Endothelial cell of umbilical vein (primary cell): ENCODE results near the gene DENND5B. TPM values are rescaled to one million over a fixed set of nuclear protein-coding genes. Genes with fewer than 3 reads are reported as not detected.
A peak's percentile ranks its signal among the peaks of the same experiment; 100 is the strongest.

ENCODE experiments used
- BruUV-seq: library from RNA; stranded (reverse); fragments of 400-500 nt; replicated peaks from 2 replicates; lab custom pipeline; 2021; lab: Mats Ljungman, UMichigan
- CTCF ChIA-PET: fragments of 300-600, 350-600 bp; sonication (Branson Sonifier 250); formaldehyde crosslinking; loops from one replicate; lab custom pipeline; 2021; ENCODE audit warnings: antibody characterized with exemption, inconsistent platforms; lab: Charles Lee
- POLR2A ChIA-PET: fragments of 300-600, 350-600 bp; sonication (Branson Sonifier 250); formaldehyde crosslinking; loops from one replicate; lab custom pipeline; 2021; ENCODE audit warnings: antibody characterized with exemption, inconsistent platforms; lab: Charles Lee
- DNase-seq: peaks from one replicate; pipeline ENCODE4 v3.0.0-alpha.2; 2011; ENCODE audit warnings: low read depth, low spot score
- FAIRE-seq: peaks from 2 replicates; lab custom pipeline; 2011; peaks lifted over from hg19 to GRCh38; lab: Jason Lieb, UNC
- H2AFZ ChIP-seq: 2 replicates; pipeline ENCODE4 v1.6.0; 2012; ENCODE audit warnings: low read depth, low read length, control low read depth, inconsistent platforms
- H3K27ac ChIP-seq: 2 replicates; pipeline ENCODE4 v1.5.1; 2011; ENCODE audit warnings: low read depth, mild to moderate bottlenecking, control low read depth, low read length, moderate library complexity; ENCODE audit not compliant: insufficient read depth
- H3K27me3 ChIP-seq, 2 experiments: 2 replicates each; pipeline versions ENCODE4 v1.6.0 to v1.6.1; 2011; ENCODE audit warnings: low read length in 2 of 2, mixed read lengths in 1 of 2; ENCODE audit not compliant: control insufficient read depth in 2 of 2, insufficient read depth in 2 of 2
- H3K36me3 ChIP-seq, 2 experiments: 2 replicates in 1 of 2; 3 replicates in 1 of 2; pipeline ENCODE4 v1.5.1; 2011; ENCODE audit warnings: low read length in 2 of 2, mild to moderate bottlenecking in 1 of 2, moderate library complexity in 1 of 2; ENCODE audit not compliant: control insufficient read depth in 2 of 2, insufficient read depth in 2 of 2; ENCODE audit errors: extremely low read depth in 1 of 2
- H3K4me1 ChIP-seq: 3 replicates; pipeline ENCODE4 v1.5.1; 2011; ENCODE audit warnings: mild to moderate bottlenecking, low read length; ENCODE audit not compliant: control insufficient read depth, insufficient read depth; ENCODE audit errors: extremely low read depth
- H3K4me2 ChIP-seq: 2 replicates; pipeline ENCODE4 v1.6.1; 2011; ENCODE audit warnings: low read length, control low read depth, mixed read lengths; ENCODE audit not compliant: insufficient read depth
- H3K4me3 ChIP-seq, 3 experiments: fragments of 200-600 bp in 1 of 3; sonication (generic), shearing (Covaris generic) in 1 of 3; replicated peaks in 1 of 3; 2 replicates each; pipeline ENCODE4 v1.5.1; 2011 to 2016; ENCODE audit warnings: control low read depth in 3 of 3, low read length in 3 of 3, mild to moderate bottlenecking in 2 of 3, inconsistent platforms in 1 of 3, low read depth in 1 of 3, moderate library complexity in 1 of 3; ENCODE audit not compliant: insufficient read depth in 1 of 3
- H3K79me2 ChIP-seq: 2 replicates; pipeline ENCODE4 v1.6.0; 2012; ENCODE audit warnings: low read length, inconsistent platforms; ENCODE audit not compliant: control insufficient read depth, insufficient read depth
- H3K9ac ChIP-seq: replicated peaks from 2 replicates; pipeline ENCODE3; 2011; ENCODE audit warnings: low read length, control low read depth; ENCODE audit not compliant: insufficient read depth; ENCODE audit errors: extremely low read depth
- H3K9me1 ChIP-seq: replicated peaks from 3 replicates; pipeline ENCODE4 v1.6.0; 2011; ENCODE audit warnings: mild to moderate bottlenecking, low read length; ENCODE audit not compliant: control insufficient read depth, insufficient read depth; ENCODE audit errors: extremely low read depth
- H3K9me3 ChIP-seq: replicated peaks from 2 replicates; pipeline ENCODE4 v1.5.1; 2012; ENCODE audit warnings: low read length, inconsistent platforms; ENCODE audit not compliant: control insufficient read depth, insufficient read depth
- H4K20me1 ChIP-seq: replicated peaks from 2 replicates; pipeline ENCODE3; 2011; ENCODE audit warnings: mild to moderate bottlenecking, low read length; ENCODE audit not compliant: control insufficient read depth, insufficient read depth; ENCODE audit errors: extremely low read depth
- EZH2 ChIP-seq: IDR thresholded peaks from 2 replicates; pipeline ENCODE4 v1.6.1; 2012; ENCODE audit warnings: borderline replicate concordance, low read depth, mild to moderate bottlenecking, moderate library complexity, low read length, inconsistent platforms; ENCODE audit not compliant: severe bottlenecking
- FOS ChIP-seq: IDR thresholded peaks from 2 replicates; pipeline ENCODE4 v1.6.1; 2011; ENCODE audit warnings: mild to moderate bottlenecking, low read length, moderate library complexity, borderline replicate concordance; ENCODE audit not compliant: insufficient read depth
- GATA2 ChIP-seq: IDR thresholded peaks from 2 replicates; pipeline ENCODE4 v1.7.0; 2011; ENCODE audit warnings: low read depth, mild to moderate bottlenecking, moderate library complexity, mixed read lengths, low read length; ENCODE audit not compliant: insufficient read length, insufficient read depth
- JUN ChIP-seq: IDR thresholded peaks from 2 replicates; pipeline ENCODE4 v1.6.1; 2011; ENCODE audit warnings: borderline replicate concordance, low read depth; ENCODE audit not compliant: insufficient read length, insufficient read depth
- MYC ChIP-seq: IDR thresholded peaks from one replicate; pipeline ENCODE4 v1.6.1; 2011; ENCODE audit warnings: mild to moderate bottlenecking, low read depth, low read length
- POLR2A ChIP-seq: IDR thresholded peaks from 2 replicates; pipeline ENCODE4 v1.6.1; 2012; ENCODE audit warnings: low read depth, mild to moderate bottlenecking, control low read depth, low read length
- POLR2AphosphoS5 ChIP-seq: IDR thresholded peaks from 2 replicates; pipeline ENCODE4 v1.6.1; 2012; ENCODE audit warnings: low read depth, mild to moderate bottlenecking, control low read depth, low read length, moderate library complexity; ENCODE audit not compliant: insufficient read depth
- dilution Hi-C: fragments of 300-500 bp; cut with MboI; formaldehyde crosslinking; loops from one replicate; pipeline ENCODE4 v1.15.0; 2019; ENCODE audit warnings: low sequenced_read_pairs; ENCODE audit not compliant: extremely low pct_ligation_motif_present
- intact Hi-C: fragments of 100-400 bp; cut with micrococcal nuclease; formaldehyde crosslinking; loops from one replicate; pipeline ENCODE4 v1.10.0; 2022
- polyA plus RNA-seq, 4 experiments: library from polyadenylated mRNA; depleted of rRNA in 3 of 4; stranded (reverse) in 3 of 4; unstranded in 1 of 4; fragments of >200 nt; gene quantifications; 2 replicates each; pipeline versions ENCODE4 v1.2.1 to v1.2.3, GENCODE V29; 2011 to 2012; ENCODE audit warnings: missing spikeins in 1 of 4
- total RNA-seq: library from RNA; stranded (reverse); gene quantifications from 2 replicates; pipeline ENCODE4 v1.2.3, GENCODE V29; 2021
- TF ChIP-seq, protein P1 (sequence below), 2 donors: IDR thresholded peaks; 1 replicate in 1 of 2; 2 replicates in 1 of 2; pipeline ENCODE4 v1.5.1; 2011; ENCODE audit warnings: low read length in 2 of 2, mild to moderate bottlenecking in 2 of 2, moderate library complexity in 2 of 2, control low read depth in 1 of 2, inconsistent platforms in 1 of 2, low read depth in 1 of 2; ENCODE audit not compliant: insufficient read depth in 1 of 2; ENCODE audit errors: extremely low read depth in 1 of 2
- TF ChIP-seq, protein P2 (sequence below): IDR thresholded peaks from 2 replicates; pipeline ENCODE4 v1.6.1; 2011; ENCODE audit not compliant: insufficient read depth, insufficient read length

The DENND5B gene
- total and polyA plus RNA-seq, 2 donors (not counting 3 experiments of a cell fraction or from before 2014, with no cell fraction given): 10.3 to 18.3 TPM

DNA sequence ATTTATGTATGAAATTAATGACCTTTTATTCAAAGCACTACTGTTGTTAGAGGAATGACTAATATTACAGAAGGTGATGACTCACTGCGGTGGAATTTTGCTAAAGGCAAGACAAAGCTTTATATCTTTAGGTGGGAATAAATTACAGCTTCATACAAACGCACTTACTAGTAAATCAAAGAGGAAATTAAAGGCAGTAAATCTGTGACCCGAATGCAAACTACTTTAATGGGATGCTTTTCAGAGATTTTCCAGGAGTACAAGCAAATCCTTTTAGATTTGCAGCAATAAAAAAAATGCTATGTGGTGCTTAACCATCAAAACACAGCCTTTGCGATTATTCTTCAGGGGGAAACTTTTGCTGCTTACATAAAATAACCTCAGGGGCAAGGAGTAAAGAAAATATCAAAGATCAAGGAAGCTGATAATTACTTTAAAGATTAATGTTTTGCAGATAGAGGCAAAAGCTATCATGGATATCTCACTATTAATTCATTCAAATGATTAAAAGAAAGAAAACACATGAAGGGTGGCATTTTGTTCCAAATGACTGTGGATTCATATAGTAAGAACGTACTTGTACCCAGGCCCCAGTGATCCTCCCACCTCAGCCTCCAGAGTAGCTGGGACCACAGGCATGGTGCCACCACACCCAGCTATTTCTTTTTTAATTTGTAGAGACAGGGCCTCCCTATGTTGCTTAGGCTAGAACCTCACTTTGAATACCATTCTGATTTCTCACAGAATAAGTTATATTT is 98.9 kb downstream of the DENND5B start:
- FAIRE-seq (peak; percentile 74), DNase-seq (peak; percentile 94)
- intact Hi-C loops: loop anchor here (1.0 to 2.0 kb wide), 4 partner anchors 15 to 145 kb away; no protein-coding TSS in a partner anchor
- ChIA-PET CTCF (interaction anchor here (0.6 to 2.6 kb wide), 13 partner anchors 9 to 144 kb away, joined by 3 to 13 read pairs (median 5); no protein-coding TSS in a partner anchor), POLR2A (interaction anchor here (0.5 to 1.0 kb wide), 3 partner anchors 27 to 137 kb away, joined by 3 to 8 read pairs (median 4); partner anchors contain the start of gene DENND5B)
- H3K9ac ChIP-seq: peak overlapping the region; percentile 79
- TF ChIP-seq POLR2A (no peak), FOS (peak; percentile 94), JUN (peak; percentile 98), MYC (no peak), GATA2 (peak; percentile 30), EZH2 (no peak), POLR2AphosphoS5 (no peak)
- TF ChIP-seq, protein P1, sequence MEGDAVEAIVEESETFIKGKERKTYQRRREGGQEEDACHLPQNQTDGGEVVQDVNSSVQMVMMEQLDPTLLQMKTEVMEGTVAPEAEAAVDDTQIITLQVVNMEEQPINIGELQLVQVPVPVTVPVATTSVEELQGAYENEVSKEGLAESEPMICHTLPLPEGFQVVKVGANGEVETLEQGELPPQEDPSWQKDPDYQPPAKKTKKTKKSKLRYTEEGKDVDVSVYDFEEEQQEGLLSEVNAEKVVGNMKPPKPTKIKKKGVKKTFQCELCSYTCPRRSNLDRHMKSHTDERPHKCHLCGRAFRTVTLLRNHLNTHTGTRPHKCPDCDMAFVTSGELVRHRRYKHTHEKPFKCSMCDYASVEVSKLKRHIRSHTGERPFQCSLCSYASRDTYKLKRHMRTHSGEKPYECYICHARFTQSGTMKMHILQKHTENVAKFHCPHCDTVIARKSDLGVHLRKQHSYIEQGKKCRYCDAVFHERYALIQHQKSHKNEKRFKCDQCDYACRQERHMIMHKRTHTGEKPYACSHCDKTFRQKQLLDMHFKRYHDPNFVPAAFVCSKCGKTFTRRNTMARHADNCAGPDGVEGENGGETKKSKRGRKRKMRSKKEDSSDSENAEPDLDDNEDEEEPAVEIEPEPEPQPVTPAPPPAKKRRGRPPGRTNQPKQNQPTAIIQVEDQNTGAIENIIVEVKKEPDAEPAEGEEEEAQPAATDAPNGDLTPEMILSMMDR (IDR thresholded peaks at IDR 0.05; ENCODE audit: extremely low read depth in 1 of 2, insufficient read depth in 1 of 2, low read depth in 1 of 2, low read length in 2 of 2): no peak
- TF ChIP-seq, protein P2, sequence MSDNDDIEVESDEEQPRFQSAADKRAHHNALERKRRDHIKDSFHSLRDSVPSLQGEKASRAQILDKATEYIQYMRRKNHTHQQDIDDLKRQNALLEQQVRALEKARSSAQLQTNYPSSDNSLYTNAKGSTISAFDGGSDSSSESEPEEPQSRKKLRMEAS: no peak
- no peak overlapping the region for H2AFZ ChIP-seq
- no peaks in the 10 kb centered on the region for H3K79me2 ChIP-seq
- no peaks in the 10 kb centered on the region for H4K20me1 ChIP-seq
- no peaks in the 10 kb centered on the region for H3K9me1 ChIP-seq
- H3K27me3 ChIP-seq: no peaks in the 10 kb centered on the region
- peak overlapping the region; percentile 90 for H3K4me2 ChIP-seq
- dilution Hi-C loops: no loop called here
- peaks cover 26% of the 10 kb centered on the region for H3K4me1 ChIP-seq
- BruUV-seq: no TSS peak
- H3K9me3 ChIP-seq: no peaks in the 10 kb centered on the region
- H3K4me3 ChIP-seq: peak overlapping the region in 1 of 3 experiments; percentile 26
- peak overlapping the region; percentile 90 for H3K27ac ChIP-seq
- no peaks in the 10 kb centered on the region for H3K36me3 ChIP-seq
